Stimulated activated effector memory CD8-positive, alpha-beta T cell treated with anti-CD3 and anti-CD28 coated beads, Interleukin-12 subunit alpha, Interleukin-12 subunit beta, amount 100 ng/mL, for 72 hours (primary cell): ENCODE measurements around the gene KCNE1.
A peak's percentile ranks its signal among the peaks of the same experiment; 100 is the strongest.

Source experiments
- ATAC-seq: fragments of 150-1000 bp; cut with Tn5 transposase; 2 replicates; pipeline ENCODE4 v1.10.0; 2021
- DNase-seq, 2 donors: peaks; one replicate each; pipeline ENCODE4 v3.0.0; 2021 to 2022; ENCODE audit warnings: low spot score in 2 of 2
- H3K27ac Mint-ChIP-seq: one replicate; pipeline ENCODE4 v1.8.0; 2022; ENCODE audit warnings: mild to moderate bottlenecking, mixed read lengths
- H3K36me3 Mint-ChIP-seq: one replicate; pipeline ENCODE4 v1.8.0; 2022; ENCODE audit warnings: mild to moderate bottlenecking, mixed read lengths
- H3K4me1 Mint-ChIP-seq: one replicate; pipeline ENCODE4 v1.8.0; 2022; ENCODE audit warnings: mixed read lengths
- H3K4me3 Mint-ChIP-seq: one replicate; pipeline ENCODE4 v1.8.0; 2022; ENCODE audit warnings: mild to moderate bottlenecking, mixed read lengths
- H3K9me3 Mint-ChIP-seq: one replicate; pipeline ENCODE4 v1.8.0; 2022; ENCODE audit warnings: mixed read lengths

KCNE1 gene

GRCh38 chr21:34524646-34525601 is 12.9 kb upstream of the KCNE1 start:
- Mint-ChIP-seq H3K27ac (no peak overlapping the region), H3K4me1 (peaks cover 16% of the 10 kb centered on the region), H3K4me3 (no peak overlapping the region), H3K9me3 (no peaks in the 10 kb centered on the region), H3K36me3 (peaks cover 18% of the 10 kb centered on the region)
- ATAC-seq (no peak), DNase-seq (no peak)

- peaks cover 18% of the 10 kb centered on the region for H3K36me3 Mint-ChIP-seq
Observed at GRCh38 chr21:34523019-34523555, 11.1 kb upstream of the KCNE1 start.

GRCh38 chr21:34522284-34522683 is 10.3 kb upstream of the KCNE1 start:
- Mint-ChIP-seq H3K4me3 (no peak overlapping the region), H3K4me1 (peaks cover 26% of the 10 kb centered on the region), H3K36me3 (peaks cover 12% of the 10 kb centered on the region), H3K27ac (no peak overlapping the region), H3K9me3 (no peaks in the 10 kb centered on the region)
- DNase-seq (no peak), ATAC-seq (no peak)

More at GRCh38 chr21:34523019-34523555, 11.1 kb upstream of the KCNE1 start:
- H3K9me3 Mint-ChIP-seq, result no peaks in the 10 kb centered on the region
- no peak for ATAC-seq
- no peak overlapping the region for H3K27ac Mint-ChIP-seq
- DNase-seq, result no peak
- no peak overlapping the region for H3K4me3 Mint-ChIP-seq
- peaks cover 18% of the 10 kb centered on the region for H3K4me1 Mint-ChIP-seq

- Mint-ChIP-seq H3K27ac (no peak overlapping the region), H3K9me3 (no peaks in the 10 kb centered on the region), H3K36me3 (peaks cover 6% of the 10 kb centered on the region), H3K4me3 (no peak overlapping the region), H3K4me1 (peaks cover 22% of the 10 kb centered on the region)
- DNase-seq, result no peak
- no peak for ATAC-seq
Observed at GRCh38 chr21:34521561-34521960, 9.6 kb upstream of the KCNE1 start.

- no peak for DNase-seq
- no peaks in the 10 kb centered on the region for H3K9me3 Mint-ChIP-seq
- H3K36me3 Mint-ChIP-seq, result peaks cover 6% of the 10 kb centered on the region
- H3K4me3 Mint-ChIP-seq, result no peak overlapping the region
- peaks cover 18% of the 10 kb centered on the region for H3K4me1 Mint-ChIP-seq
- ATAC-seq, result no peak
- H3K27ac Mint-ChIP-seq, result no peak overlapping the region
Observed at GRCh38 chr21:34520764-34521508, 8.9 kb upstream of the KCNE1 start.

GRCh38 chr21:34520281-34520680 is 8.3 kb upstream of the KCNE1 start:
- Mint-ChIP-seq H3K36me3 (peaks cover 6% of the 10 kb centered on the region), H3K27ac (no peak overlapping the region), H3K4me3 (no peak overlapping the region), H3K4me1 (peaks cover 18% of the 10 kb centered on the region), H3K9me3 (no peaks in the 10 kb centered on the region)
- ATAC-seq, result no peak
- no peak for DNase-seq

- Mint-ChIP-seq H3K27ac (no peak overlapping the region), H3K36me3 (peaks cover 6% of the 10 kb centered on the region), H3K9me3 (no peaks in the 10 kb centered on the region), H3K4me1 (peaks cover 12% of the 10 kb centered on the region), H3K4me3 (no peak overlapping the region)
- ATAC-seq, result no peak
- DNase-seq, result no peak
Observed at GRCh38 chr21:34519694-34520093, 7.7 kb upstream of the KCNE1 start.

DNA sequence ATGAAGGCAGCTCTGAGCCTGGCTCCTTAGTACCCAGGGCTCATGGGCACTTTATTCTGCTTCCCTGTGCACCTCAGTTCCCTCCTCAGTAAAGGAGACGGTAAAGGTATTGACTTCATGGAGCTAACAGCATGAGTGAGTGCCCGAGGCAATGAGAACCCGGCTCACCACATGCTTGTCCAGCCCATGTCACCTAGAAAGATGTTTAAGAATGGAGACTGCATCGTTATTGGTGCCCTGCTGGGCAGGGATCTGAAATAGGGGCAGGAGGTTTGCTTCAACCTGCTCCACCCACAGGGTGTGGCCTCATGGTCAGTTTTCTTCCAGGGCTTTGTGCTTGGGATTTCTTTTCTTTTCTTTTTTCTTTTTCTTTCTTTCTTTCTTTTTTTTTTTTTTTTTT is 7.0 kb upstream of the KCNE1 start:
- no peak for ATAC-seq
- H3K36me3 Mint-ChIP-seq, result peaks cover 6% of the 10 kb centered on the region
- H3K27ac Mint-ChIP-seq, result no peak overlapping the region
- peaks cover 10% of the 10 kb centered on the region for H3K4me1 Mint-ChIP-seq
- DNase-seq, result no peak
- H3K9me3 Mint-ChIP-seq, result no peaks in the 10 kb centered on the region
- H3K4me3 Mint-ChIP-seq, result no peak overlapping the region

DNA sequence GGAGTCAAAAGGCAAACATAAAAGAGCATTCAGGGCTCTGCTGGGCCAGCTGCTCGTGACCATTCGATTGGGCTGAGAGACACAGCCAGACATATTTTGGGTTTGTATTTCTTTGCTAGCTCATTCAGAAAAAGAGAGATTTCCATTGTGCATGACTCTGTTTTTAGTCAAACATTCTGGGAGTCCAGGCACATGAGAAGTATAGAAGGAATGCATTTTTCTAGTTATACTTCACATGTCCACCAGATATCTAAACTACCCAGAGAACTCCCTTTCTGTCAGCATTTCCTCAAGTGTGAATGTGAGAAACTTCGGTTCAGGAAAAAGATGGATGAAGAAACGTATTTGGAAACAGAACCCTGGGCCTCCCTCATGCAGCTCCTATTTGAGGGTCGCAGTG is 6.3 kb upstream of the KCNE1 start:
- H3K27ac Mint-ChIP-seq, result no peak overlapping the region
- no peak overlapping the region for H3K4me3 Mint-ChIP-seq
- peaks cover 10% of the 10 kb centered on the region for H3K4me1 Mint-ChIP-seq
- ATAC-seq, result no peak
- peaks cover 6% of the 10 kb centered on the region for H3K36me3 Mint-ChIP-seq
- H3K9me3 Mint-ChIP-seq, result no peaks in the 10 kb centered on the region
- DNase-seq, result no peak

- Mint-ChIP-seq H3K36me3 (peaks cover 6% of the 10 kb centered on the region), H3K27ac (no peak overlapping the region), H3K4me1 (peaks cover 10% of the 10 kb centered on the region), H3K4me3 (no peak overlapping the region), H3K9me3 (no peaks in the 10 kb centered on the region)
- DNase-seq, result no peak
- ATAC-seq, result peak; percentile 72
Observed at GRCh38 chr21:34517491-34518245, 5.7 kb upstream of the KCNE1 start.

- Mint-ChIP-seq H3K4me1 (peaks cover 10% of the 10 kb centered on the region), H3K4me3 (no peak overlapping the region), H3K9me3 (no peaks in the 10 kb centered on the region), H3K36me3 (peaks cover 6% of the 10 kb centered on the region), H3K27ac (no peak overlapping the region)
- ATAC-seq (no peak), DNase-seq (no peak)
Observed at GRCh38 chr21:34517039-34517438, 5.0 kb upstream of the KCNE1 start.

DNA sequence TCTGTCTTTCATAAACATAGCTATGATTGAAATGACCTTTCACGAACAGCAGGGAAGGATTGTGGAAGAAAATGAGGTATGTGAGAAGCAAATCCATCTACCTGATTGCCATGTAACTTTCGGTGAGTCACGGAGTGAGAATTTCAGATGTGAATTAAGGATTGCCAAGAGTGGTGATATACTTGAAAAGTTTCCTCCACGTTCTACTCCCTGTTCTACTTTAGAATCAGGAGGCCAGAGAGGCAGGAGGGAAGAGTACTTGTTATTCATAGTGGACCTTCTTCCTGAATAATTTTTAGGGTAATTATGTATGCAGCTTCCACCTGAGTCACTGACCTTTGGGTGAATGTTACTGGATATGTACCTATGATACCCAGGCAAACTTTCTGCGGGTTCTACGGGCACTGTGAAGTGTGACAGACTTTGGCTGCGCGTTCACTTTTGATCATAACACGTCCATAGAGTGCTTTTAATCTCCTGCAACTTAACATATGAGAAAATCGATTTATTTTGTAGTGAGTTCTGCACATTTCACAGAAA is 2.6 kb upstream of the KCNE1 start:
- H3K27ac Mint-ChIP-seq, result peak overlapping the region; percentile 43
- H3K36me3 Mint-ChIP-seq, result no peaks in the 10 kb centered on the region
- no peak for ATAC-seq
- no peak for DNase-seq
- H3K9me3 Mint-ChIP-seq, result no peaks in the 10 kb centered on the region
- no peak overlapping the region for H3K4me3 Mint-ChIP-seq
- H3K4me1 Mint-ChIP-seq, result peaks cover 18% of the 10 kb centered on the region

DNA sequence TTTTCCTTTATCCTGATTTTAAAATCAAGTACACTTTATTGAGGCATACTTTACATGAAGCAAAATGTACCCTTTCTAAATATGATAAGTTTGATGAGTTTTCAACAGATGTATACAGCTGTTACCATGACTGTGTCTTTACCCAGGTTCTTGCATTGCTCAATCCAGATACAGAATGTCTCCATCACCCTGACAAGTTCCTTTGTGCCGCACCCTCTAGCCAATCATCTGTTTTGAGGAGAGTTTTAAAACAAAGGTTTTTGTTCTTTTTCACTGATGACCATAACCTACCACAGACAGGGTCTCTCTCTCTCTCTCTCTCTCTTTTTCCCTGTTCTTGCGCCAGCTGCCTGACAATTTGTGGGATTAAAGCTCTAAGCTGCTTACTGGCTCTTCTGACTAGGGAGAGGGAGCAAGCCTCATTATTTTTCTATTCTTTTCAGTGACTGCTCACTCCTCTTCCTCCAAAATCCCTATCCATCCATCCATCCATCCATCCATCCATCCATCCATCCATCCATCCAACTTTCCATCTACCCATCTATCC is 1.2 kb upstream of the KCNE1 start:
- Mint-ChIP-seq H3K9me3 (no peaks in the 10 kb centered on the region), H3K36me3 (no peaks in the 10 kb centered on the region), H3K4me1 (peaks cover 17% of the 10 kb centered on the region), H3K4me3 (no peak overlapping the region), H3K27ac (no peak overlapping the region)
- DNase-seq (no peak), ATAC-seq (no peak)

DNA sequence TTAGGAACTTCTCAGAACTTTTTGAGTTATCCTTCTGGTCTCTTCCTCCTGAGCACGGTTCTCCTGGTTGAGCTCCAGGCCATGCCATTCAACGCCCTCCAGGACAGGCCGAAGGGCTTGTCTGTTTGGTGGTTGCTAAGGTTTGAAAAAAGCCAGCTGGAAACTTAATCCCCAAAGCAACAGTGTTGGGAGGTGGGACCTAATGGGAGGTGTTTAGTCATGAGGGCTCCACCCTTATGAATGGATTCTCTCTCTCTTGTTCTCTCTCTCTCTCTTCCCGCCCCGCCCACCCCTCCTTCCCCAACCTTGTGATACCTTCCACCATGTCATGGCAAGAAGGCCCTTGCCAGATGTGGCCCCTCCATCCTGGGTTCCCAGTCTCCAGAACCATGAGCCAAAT is 829 bp downstream of the KCNE1 start:
- Mint-ChIP-seq H3K4me1 (peaks cover 8% of the 10 kb centered on the region), H3K27ac (no peak overlapping the region), H3K36me3 (no peaks in the 10 kb centered on the region), H3K4me3 (no peak overlapping the region), H3K9me3 (no peaks in the 10 kb centered on the region)
- DNase-seq, result no peak
- ATAC-seq, result no peak
